ENCODE results near the gene SRP68. TPM values are rescaled to one million over a fixed set of nuclear protein-coding genes. Genes with fewer than 3 reads are reported as not detected.
"Not testable (repeated sequence)": the region's sequence is repeated elsewhere in the genome, so short reads cannot be mapped to it uniquely, and the experiment has no call there.

SRP68 gene
- total RNA-seq, 1 experiment from 2014 or later: 87.2 TPM

DNA sequence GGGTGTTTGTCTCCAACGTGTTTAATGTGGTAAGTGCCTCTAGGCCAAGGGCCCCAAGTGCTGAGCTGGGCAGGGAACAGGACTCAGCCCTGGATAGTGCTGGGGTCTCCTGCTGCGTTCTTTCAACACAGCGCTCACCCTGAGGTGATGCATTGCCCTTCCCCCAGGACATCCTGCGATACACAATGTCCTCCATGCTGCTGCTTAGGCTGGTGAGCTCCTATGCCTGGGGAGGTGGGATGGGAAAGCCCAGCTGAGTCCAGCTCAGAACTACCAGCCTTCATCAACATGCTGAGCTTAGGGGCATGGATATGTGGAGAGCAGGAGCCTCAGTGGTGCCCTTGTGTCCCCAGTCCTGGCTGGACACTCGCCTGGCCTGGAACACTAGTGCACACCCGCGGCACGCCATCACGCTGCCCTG lies 7.2 kb upstream of the SRP68 start:
- DNase-seq (ENCODE audit: low spot score): no peak
- in situ Hi-C loops (cut with HindIII; ENCODE audit: low sequenced_read_pairs): no loop called here

- no peak for DNase-seq (ENCODE audit: low spot score)
- in situ Hi-C loops (cut with HindIII; ENCODE audit: low sequenced_read_pairs): no loop called here
These were observed 6.7 kb upstream of the SRP68 start, which contains the start of gene ZACN for GRCh38 chr17:76078860-76079534. ZACN (plus strand) TSS chr17:76079182; CDS start chr17:76079265, 83 bp downstream.

DNA sequence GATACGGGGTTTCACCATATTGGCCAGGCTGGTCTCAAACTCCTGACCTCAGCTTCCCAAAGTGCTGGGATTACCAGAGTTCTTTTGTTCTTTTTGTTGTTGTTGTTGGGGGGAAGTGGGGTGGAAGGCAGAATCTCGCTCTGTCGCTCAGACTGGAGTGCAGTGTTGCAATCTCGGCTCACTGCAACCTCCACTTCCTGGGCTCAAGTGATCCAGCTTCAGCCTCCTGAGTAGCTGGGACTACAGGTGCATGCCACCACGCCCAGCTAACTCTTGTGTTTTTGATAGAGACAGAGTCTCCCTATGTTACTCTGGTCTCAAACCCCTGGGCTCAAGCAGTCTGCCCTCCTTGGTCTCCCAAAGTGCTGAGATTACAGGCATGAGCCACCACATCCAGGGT lies 6.1 kb upstream of the SRP68 start:
- not testable (repeated sequence) for DNase-seq (ENCODE audit: low spot score)

DNA sequence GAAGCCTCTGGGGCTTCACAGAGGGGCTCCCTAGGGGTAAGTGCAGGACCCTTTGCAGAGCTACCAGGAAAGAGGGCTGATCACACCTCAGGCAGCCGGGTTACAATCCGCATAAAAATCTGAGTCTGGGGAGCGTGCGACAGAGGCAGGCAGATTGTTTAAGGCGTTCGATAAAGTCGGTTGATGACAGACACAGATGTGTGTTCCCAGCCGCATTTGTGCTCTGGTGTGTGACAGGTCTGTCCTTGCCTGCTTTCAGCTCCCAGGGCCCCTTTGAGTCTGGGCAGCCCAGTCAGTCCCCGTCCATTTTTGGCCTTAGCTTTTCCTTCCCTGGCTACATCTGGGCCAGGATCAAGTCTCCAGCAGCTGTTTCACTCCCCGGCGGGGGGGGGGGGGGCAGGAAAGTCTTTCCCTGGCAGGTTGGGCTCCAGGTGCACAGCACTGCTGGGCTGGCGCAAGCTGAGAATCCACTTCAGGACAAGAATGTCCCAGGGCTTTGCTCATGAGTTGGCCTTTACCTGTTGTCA lies 5.3 kb upstream of the SRP68 start:
- in situ Hi-C loops (cut with HindIII; ENCODE audit: low sequenced_read_pairs): no loop called here
- DNase-seq (ENCODE audit: low spot score): no peak

More for the DNA sequence above, 6.1 kb upstream of the SRP68 start:
- in situ Hi-C loops (cut with HindIII; ENCODE audit: low sequenced_read_pairs): not testable (repeated sequence)

DNA sequence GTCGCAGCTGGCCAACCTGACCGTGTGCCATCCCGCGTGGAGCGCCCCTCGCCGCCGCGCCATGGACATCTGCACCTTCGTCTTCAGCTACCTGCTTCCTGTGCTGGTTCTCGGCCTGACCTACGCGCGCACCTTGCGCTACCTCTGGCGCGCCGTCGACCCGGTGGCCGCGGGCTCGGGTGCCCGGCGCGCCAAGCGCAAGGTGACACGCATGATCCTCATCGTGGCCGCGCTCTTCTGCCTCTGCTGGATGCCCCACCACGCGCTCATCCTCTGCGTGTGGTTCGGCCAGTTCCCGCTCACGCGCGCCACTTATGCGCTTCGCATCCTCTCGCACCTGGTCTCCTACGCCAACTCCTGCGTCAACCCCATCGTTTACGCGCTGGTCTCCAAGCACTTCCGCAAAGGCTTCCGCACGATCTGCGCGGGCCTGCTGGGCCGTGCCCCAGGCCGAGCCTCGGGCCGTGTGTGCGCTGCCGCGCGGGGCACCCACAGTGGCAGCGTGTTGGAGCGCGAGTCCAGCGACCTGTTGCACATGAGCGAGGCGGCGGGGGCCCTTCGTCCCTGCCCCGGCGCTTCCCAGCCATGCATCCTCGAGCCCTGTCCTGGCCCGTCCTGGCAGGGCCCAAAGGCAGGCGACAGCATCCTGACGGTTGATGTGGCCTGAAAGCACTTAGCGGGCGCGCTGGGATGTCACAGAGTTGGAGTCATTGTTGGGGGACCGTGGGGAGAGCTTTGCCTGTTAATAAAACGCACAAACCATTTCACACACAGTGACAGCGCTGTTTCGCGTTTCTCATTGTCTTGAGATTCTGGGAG lies 4.7 kb upstream of the SRP68 start:
- DNase-seq (ENCODE audit: low spot score): no peak

DNA sequence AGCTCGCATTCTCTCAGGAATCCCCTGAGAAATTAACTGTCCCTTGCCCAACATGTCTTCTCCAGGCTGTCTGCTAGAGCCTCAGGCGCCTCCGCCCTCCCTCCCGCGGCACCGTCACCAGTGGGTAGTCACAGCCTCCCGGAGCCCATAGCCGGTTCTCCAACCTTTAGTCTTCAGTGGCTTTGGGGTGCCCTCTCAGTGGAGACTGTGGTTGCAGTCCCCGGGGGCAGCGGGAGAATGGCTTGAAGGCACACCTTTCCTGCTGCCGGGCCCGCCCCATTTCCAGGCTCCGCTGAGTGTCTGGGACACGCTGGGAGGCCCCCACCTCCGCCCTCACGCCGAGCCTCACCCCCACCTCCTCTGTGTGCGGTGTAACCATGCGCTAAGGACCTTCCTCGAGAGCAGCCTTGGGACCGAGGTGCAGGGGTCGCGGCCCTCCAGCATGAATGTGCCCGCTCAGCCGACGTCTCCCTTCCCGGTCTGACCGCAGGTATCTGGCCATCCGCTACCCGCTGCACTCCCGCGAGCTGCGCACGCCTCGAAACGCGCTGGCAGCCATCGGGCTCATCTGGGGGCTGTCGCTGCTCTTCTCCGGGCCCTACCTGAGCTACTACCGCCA lies 3.9 kb upstream of the SRP68 start:
- DNase-seq (ENCODE audit: low spot score): no peak
- in situ Hi-C loops (cut with HindIII; ENCODE audit: low sequenced_read_pairs): no loop called here

More for the DNA sequence above, 4.7 kb upstream of the SRP68 start:
- in situ Hi-C loops (cut with HindIII; ENCODE audit: low sequenced_read_pairs): no loop called here

DNA sequence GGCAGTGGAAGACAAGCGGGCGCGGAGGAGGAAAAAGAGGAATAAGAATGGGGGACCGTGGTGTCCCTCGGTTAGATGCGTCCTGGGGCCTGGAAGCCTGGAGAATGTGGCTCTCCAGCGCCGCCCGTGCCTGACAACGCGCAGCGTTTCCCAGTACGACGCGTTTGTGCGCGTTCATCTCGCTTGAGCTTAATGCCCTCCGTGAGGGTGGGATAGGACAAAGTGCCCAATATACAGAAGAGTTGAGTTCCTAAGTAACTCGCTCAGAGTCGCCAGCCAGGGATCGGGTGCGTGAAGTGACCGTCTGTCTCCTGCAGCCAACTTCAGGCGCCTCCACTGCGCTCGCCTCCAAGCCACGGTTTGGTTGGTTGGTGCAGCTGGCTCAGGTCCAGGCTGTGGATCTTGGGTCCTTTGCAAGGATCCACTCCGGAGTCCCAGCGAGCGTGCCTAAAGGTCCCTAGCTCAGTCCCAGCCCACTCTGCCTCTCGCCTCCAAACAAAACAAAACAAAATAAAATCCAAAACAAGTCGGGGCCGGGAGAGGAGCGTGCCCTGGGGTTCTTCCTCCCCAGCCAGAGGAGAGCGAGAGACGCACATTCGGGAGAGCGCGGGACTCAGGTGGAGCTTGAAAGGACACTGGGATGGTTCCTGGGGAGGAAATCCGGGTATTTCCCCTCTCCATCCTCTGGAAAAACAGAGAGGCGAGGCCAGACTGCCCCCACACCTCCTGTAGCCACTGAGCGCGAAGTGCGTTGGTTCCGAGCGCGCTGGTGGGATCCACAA lies 3.2 kb upstream of the SRP68 start:
- in situ Hi-C loops (cut with HindIII; ENCODE audit: low sequenced_read_pairs): no loop called here

GRCh38 chr17:76074390-76075363 lies 2.4 kb upstream of the SRP68 start, which contains the start of gene GALR2:
GALR2 (plus strand) TSS chr17:76074781; CDS start chr17:76074884, 103 bp downstream.
- in situ Hi-C loops (cut with HindIII; ENCODE audit: low sequenced_read_pairs): no loop called here
- DNase-seq (ENCODE audit: low spot score): no peak

More for the DNA sequence above, 3.2 kb upstream of the SRP68 start:
- DNase-seq (ENCODE audit: low spot score): no peak

DNA sequence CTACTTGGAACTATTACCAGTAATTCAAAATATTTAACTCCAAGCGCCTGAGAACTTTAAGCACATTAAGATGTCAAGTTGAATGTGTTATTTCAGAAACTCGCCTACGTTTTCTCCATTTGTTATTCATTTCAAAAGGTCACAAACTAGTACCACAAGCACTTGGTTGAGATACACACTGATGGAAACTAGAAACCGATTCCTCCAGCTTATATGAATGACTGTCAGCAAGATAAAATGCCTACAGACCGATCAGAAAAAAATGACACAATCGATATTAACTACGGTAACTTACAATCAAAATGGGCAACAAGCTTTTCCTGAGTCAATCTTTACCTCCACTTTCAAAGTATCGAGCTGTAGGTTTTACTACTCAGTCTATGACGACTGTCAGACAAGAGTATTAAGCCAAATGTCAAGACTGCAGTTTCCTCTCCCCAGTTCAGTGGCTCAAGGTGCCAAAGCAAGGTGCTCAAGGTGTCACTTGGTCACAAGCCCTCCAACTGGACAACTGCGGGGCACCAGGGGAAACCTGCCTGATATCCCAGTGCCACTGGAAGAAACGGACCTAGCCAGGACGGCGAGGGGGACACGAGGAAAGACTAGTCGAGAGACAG lies 678 bp downstream of the SRP68 start:
- DNase-seq (ENCODE audit: low spot score): no peak
- in situ Hi-C loops (cut with HindIII; ENCODE audit: low sequenced_read_pairs): no loop called here

DNA sequence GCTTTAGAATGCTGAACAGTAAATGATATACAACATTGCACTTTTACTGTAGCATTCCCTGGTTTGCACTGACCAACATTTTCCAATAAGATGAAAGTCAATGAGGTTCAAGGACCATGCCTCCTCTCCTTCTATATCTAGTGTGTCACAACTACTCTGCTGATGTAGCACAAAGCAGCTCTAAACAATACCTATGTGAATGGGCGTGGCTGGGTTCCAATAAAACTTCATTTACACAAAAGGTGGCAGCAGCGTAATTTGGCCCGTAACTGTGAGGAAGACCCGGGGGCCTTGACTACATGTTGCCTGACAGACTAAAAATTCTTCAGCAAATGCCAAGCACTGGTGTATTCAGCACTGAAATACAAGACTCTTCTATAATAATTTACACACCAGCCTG lies 6.5 kb downstream of the SRP68 start:
- in situ Hi-C loops (cut with HindIII; ENCODE audit: low sequenced_read_pairs): no loop called here
- no peak for DNase-seq (ENCODE audit: low spot score)

DNA sequence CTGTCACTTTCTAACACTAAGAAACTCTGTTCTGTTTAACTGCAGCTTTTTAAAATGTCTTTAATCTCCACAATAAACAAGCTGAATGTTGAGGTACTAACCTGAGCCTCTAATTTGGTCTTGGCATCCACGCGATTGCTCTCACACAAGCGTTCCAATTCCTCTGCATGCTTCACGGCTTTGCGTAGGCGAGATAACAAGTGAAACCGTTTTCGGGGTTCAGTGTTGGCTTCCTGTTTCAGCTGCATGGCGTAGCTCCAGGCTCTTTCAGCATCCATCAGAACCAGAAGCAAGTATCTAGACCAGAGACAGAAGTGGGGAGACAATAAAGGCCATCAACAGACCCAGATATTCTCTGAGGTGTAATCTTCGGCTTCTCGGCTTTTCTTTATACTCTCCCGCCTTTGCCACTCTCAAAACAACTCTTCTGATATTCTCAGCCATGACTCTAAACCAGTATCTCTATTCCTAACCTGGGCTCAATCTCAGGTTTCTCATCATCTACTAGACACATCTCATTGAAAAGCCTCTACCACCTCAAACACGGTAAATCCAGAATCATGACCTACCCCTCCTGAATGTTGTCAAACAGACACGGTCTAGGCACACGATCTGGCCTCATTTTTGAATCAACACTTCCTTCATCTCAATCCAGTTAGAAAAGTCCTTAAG lies 8.3 kb downstream of the SRP68 start:
- in situ Hi-C loops (cut with HindIII; ENCODE audit: low sequenced_read_pairs): no loop called here
- DNase-seq (ENCODE audit: low spot score): no peak

GRCh38 chr17:76058264-76058663 lies 14.1 kb downstream of the SRP68 start:
- in situ Hi-C loops (cut with HindIII; ENCODE audit: low sequenced_read_pairs); DNase-seq (ENCODE audit: low spot score): not testable (repeated sequence)

DNA sequence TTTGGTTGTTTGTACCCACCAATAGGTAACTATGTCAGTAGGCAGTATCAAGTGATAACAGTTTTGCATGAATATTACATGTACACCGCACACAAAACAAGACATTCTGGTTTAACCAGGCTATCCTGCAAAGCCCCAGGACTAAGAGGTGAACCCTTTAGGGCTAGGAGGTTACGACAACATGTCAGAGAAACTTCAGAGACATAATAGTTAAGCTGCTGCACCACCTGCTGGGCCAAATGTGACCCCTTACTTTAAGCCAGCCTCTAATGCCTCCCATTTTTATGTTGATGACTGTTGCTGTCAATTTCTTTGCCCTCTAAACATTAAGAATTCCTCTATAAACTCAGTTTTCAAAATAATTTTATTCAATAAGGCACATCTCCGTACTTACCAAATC lies 15.4 kb downstream of the SRP68 start:
- in situ Hi-C loops (cut with HindIII; ENCODE audit: low sequenced_read_pairs): no loop called here
- DNase-seq (ENCODE audit: low spot score): no peak

DNA sequence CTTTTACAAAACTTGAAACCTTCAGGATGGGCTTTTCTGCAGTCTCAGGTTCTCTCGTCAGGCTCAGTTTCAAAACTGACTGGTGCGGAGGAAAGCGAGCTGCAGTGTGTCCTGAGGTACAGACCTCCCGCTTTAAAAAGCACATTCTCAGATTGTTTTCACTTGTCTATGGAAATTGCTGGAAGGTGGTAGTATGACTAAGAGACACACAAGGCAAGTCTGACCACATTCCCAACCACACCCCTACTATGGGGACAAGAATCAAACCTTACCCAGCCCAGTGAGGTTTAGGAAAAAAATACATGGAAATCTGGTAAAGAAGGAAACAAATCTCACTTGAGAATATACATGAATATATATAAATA lies 18.2 kb downstream of the SRP68 start:
- in situ Hi-C loops (cut with HindIII; ENCODE audit: low sequenced_read_pairs): no loop called here
- no peak for DNase-seq (ENCODE audit: low spot score)

GRCh38 chr17:76053246-76054111 lies 18.8 kb downstream of the SRP68 start:
- in situ Hi-C loops (cut with HindIII; ENCODE audit: low sequenced_read_pairs): no loop called here
- DNase-seq (ENCODE audit: low spot score): no peak

GRCh38 chr17:76051561-76051960 lies 20.8 kb downstream of the SRP68 start:
- DNase-seq (ENCODE audit: low spot score): no peak
- in situ Hi-C loops (cut with HindIII; ENCODE audit: low sequenced_read_pairs): no loop called here
